ENCODE results near the gene PARD3.

DNA sequence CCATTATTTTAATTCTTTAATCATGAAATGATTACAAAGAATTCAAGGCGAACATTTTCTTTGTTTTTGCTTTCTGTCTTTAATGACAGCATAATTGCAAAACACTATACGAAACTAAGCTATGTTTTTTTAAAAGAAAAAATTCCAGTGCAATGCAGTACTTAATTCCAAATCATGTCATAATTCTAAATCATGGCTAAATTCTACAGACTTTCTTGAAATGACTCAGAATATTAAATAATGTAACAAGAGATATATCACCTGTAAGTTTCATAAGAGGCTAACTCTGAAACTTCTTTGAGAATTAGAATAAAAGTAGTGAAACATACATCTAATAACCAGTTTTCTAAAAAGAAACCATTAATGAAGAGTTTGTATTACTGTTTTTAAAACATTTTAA is 671.6 kb downstream of the PARD3 start:
- TF ChIP-seq, protein P1, sequence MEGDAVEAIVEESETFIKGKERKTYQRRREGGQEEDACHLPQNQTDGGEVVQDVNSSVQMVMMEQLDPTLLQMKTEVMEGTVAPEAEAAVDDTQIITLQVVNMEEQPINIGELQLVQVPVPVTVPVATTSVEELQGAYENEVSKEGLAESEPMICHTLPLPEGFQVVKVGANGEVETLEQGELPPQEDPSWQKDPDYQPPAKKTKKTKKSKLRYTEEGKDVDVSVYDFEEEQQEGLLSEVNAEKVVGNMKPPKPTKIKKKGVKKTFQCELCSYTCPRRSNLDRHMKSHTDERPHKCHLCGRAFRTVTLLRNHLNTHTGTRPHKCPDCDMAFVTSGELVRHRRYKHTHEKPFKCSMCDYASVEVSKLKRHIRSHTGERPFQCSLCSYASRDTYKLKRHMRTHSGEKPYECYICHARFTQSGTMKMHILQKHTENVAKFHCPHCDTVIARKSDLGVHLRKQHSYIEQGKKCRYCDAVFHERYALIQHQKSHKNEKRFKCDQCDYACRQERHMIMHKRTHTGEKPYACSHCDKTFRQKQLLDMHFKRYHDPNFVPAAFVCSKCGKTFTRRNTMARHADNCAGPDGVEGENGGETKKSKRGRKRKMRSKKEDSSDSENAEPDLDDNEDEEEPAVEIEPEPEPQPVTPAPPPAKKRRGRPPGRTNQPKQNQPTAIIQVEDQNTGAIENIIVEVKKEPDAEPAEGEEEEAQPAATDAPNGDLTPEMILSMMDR (IDR thresholded peaks at IDR 0.05; ENCODE audit: insufficient read depth, low read depth, low read length): no peak
- no peak for TF ChIP-seq EZH2 (IDR thresholded peaks at IDR 0.05; ENCODE audit: insufficient read depth, low read length)

All from astrocyte (in vitro differentiated cells and primary cell).